Measurements from ENCODE around the gene C9orf43. TPM values are rescaled to one million over a fixed set of nuclear protein-coding genes. Genes with fewer than 3 reads are reported as not detected.
"Not testable (repeated sequence)": the region's sequence is repeated elsewhere in the genome, so short reads cannot be mapped to it uniquely, and the experiment has no call there.

Gene C9orf43
- polyA plus RNA-seq, 2 donors = 0.20 to 0.33 TPM

GRCh38 chr9:113395000-113395861, 15.3 kb upstream of the C9orf43 start:
- Histone ChIP-seq H3K4me3 (ENCODE audit: low read depth in 1 of 2, low read length in 2 of 2) (no peak overlapping the region), H3K9me3 (ENCODE audit: control insufficient read depth in 2 of 2, insufficient read depth in 1 of 2, low read depth in 1 of 2, low read length in 1 of 2) (no peaks in the 10 kb centered on the region), H3K4me1 (ENCODE audit: control insufficient read depth in 2 of 2, insufficient read depth in 2 of 2, low read length in 1 of 2) (peaks cover 7 to 8% of the 10 kb centered on the region in 2 donors), H3K27ac (ENCODE audit: low read depth in 2 of 2, low read length in 1 of 2) (no peak overlapping the region), H3K36me3 (ENCODE audit: control insufficient read depth in 2 of 2, insufficient read depth in 2 of 2, low read length in 1 of 2) (peaks cover 11 to 28% of the 10 kb centered on the region in 2 donors), H3K27me3 (ENCODE audit: control insufficient read depth in 1 of 2, insufficient read depth in 2 of 2, low read length in 2 of 2) (no peaks in the 10 kb centered on the region)
- 91 to 97% methylated on average over 9 of the region's 9 CpGs for WGBS, 2 donors

- no peak overlapping the region for H3K4me3 ChIP-seq (ENCODE audit: low read depth in 1 of 2, low read length in 2 of 2)
- H3K27me3 ChIP-seq (ENCODE audit: control insufficient read depth in 1 of 2, insufficient read depth in 2 of 2, low read length in 2 of 2) = no peaks in the 10 kb centered on the region
- H3K27ac ChIP-seq (ENCODE audit: low read depth in 2 of 2, low read length in 1 of 2) = no peak overlapping the region
- peaks cover 7 to 8% of the 10 kb centered on the region in 2 donors for H3K4me1 ChIP-seq (ENCODE audit: control insufficient read depth in 2 of 2, insufficient read depth in 2 of 2, low read length in 1 of 2)
- no peaks in the 10 kb centered on the region for H3K9me3 ChIP-seq (ENCODE audit: control insufficient read depth in 2 of 2, insufficient read depth in 1 of 2, low read depth in 1 of 2, low read length in 1 of 2)
- 59 to 74% methylated on average over 3 of the region's 3 CpGs for WGBS, 2 donors
- peaks cover 4 to 9% of the 10 kb centered on the region in 2 donors for H3K36me3 ChIP-seq (ENCODE audit: control insufficient read depth in 2 of 2, insufficient read depth in 2 of 2, low read length in 1 of 2)
Observed at GRCh38 chr9:113397203-113397631, 13.3 kb upstream of the C9orf43 start.

GRCh38 chr9:113398796-113399195, 11.8 kb upstream of the C9orf43 start:
- Histone ChIP-seq H3K9me3 (ENCODE audit: control insufficient read depth in 2 of 2, insufficient read depth in 1 of 2, low read depth in 1 of 2, low read length in 1 of 2) (no peaks in the 10 kb centered on the region), H3K4me3 (ENCODE audit: low read depth in 1 of 2, low read length in 2 of 2) (no peak overlapping the region), H3K27me3 (ENCODE audit: control insufficient read depth in 1 of 2, insufficient read depth in 2 of 2, low read length in 2 of 2) (no peaks in the 10 kb centered on the region), H3K4me1 (ENCODE audit: control insufficient read depth in 2 of 2, insufficient read depth in 2 of 2, low read length in 1 of 2) (peaks cover 7 to 8% of the 10 kb centered on the region in 2 donors), H3K27ac (ENCODE audit: low read depth in 2 of 2, low read length in 1 of 2) (no peak overlapping the region), H3K36me3 (ENCODE audit: control insufficient read depth in 2 of 2, insufficient read depth in 2 of 2, low read length in 1 of 2) (peaks cover 3 to 4% of the 10 kb centered on the region in 2 donors)
- WGBS, 2 donors = 81 to 83% methylated on average over 5 of the region's 5 CpGs

- H3K4me1 ChIP-seq (ENCODE audit: control insufficient read depth in 2 of 2, insufficient read depth in 2 of 2, low read length in 1 of 2) = peaks cover 7 to 8% of the 10 kb centered on the region in 2 donors
- H3K27ac ChIP-seq (ENCODE audit: low read depth in 2 of 2, low read length in 1 of 2) = peak overlapping the region in 1 of 2 donors; percentile 70
Observed at GRCh38 chr9:113399646-113400200, 10.8 kb upstream of the C9orf43 start.

GRCh38 chr9:113401027-113401792, 9.3 kb upstream of the C9orf43 start, which contains the start of gene ALAD:
Gene ALAD (minus strand): TSS chr9:113401284. CDS start chr9:113393559, 7,725 bp downstream.
- peaks cover 7 to 8% of the 10 kb centered on the region in 2 donors for H3K4me1 ChIP-seq (ENCODE audit: control insufficient read depth in 2 of 2, insufficient read depth in 2 of 2, low read length in 1 of 2)
- H3K4me3 ChIP-seq (ENCODE audit: low read depth in 1 of 2, low read length in 2 of 2) = peak within 1 kb of the TSS; percentile 76 to 84
- H3K27ac ChIP-seq (ENCODE audit: low read depth in 2 of 2, low read length in 1 of 2) = peak within 1 kb of the TSS; percentile 65 to 67

More at GRCh38 chr9:113399646-113400200, 10.8 kb upstream of the C9orf43 start:
- Histone ChIP-seq H3K4me3 (ENCODE audit: low read depth in 1 of 2, low read length in 2 of 2) (peak overlapping the region in 1 of 2 donors; percentile 76), H3K27me3 (ENCODE audit: control insufficient read depth in 1 of 2, insufficient read depth in 2 of 2, low read length in 2 of 2) (no peaks in the 10 kb centered on the region), H3K9me3 (ENCODE audit: control insufficient read depth in 2 of 2, insufficient read depth in 1 of 2, low read depth in 1 of 2, low read length in 1 of 2) (no peaks in the 10 kb centered on the region), H3K36me3 (ENCODE audit: control insufficient read depth in 2 of 2, insufficient read depth in 2 of 2, low read length in 1 of 2) (peaks cover 3 to 4% of the 10 kb centered on the region in 2 donors)
- 56 to 66% methylated on average over 3 of the region's 3 CpGs for WGBS, 2 donors

GRCh38 chr9:113403646-113404045, 6.9 kb upstream of the C9orf43 start:
- WGBS, 2 donors = 78 to 83% methylated on average over 2 of the region's 2 CpGs
- H3K27me3 ChIP-seq (ENCODE audit: control insufficient read depth in 1 of 2, insufficient read depth in 2 of 2, low read length in 2 of 2) = no peaks in the 10 kb centered on the region

More at GRCh38 chr9:113401027-113401792, 9.3 kb upstream of the C9orf43 start, which contains the start of gene ALAD:
- WGBS, 2 donors = 1 to 2% methylated on average over 50 of the region's 50 CpGs
- H3K36me3 ChIP-seq (ENCODE audit: control insufficient read depth in 2 of 2, insufficient read depth in 2 of 2, low read length in 1 of 2) = peaks cover 0 to 4% of the 10 kb centered on the region in 2 donors
- no peaks in the 10 kb centered on the region for H3K27me3 ChIP-seq (ENCODE audit: control insufficient read depth in 1 of 2, insufficient read depth in 2 of 2, low read length in 2 of 2)
- H3K9me3 ChIP-seq (ENCODE audit: control insufficient read depth in 2 of 2, insufficient read depth in 1 of 2, low read depth in 1 of 2, low read length in 1 of 2) = no peaks in the 10 kb centered on the region

GRCh38 chr9:113406353-113406752, 4.2 kb upstream of the C9orf43 start:
- H3K27me3 ChIP-seq (ENCODE audit: control insufficient read depth in 1 of 2, insufficient read depth in 2 of 2, low read length in 2 of 2); H3K4me1 ChIP-seq (ENCODE audit: control insufficient read depth in 2 of 2, insufficient read depth in 2 of 2, low read length in 1 of 2); H3K9me3 ChIP-seq (ENCODE audit: control insufficient read depth in 2 of 2, insufficient read depth in 1 of 2, low read depth in 1 of 2, low read length in 1 of 2); H3K4me3 ChIP-seq (ENCODE audit: low read depth in 1 of 2, low read length in 2 of 2); H3K27ac ChIP-seq (ENCODE audit: low read depth in 2 of 2, low read length in 1 of 2); H3K36me3 ChIP-seq (ENCODE audit: control insufficient read depth in 2 of 2, insufficient read depth in 2 of 2, low read length in 1 of 2): not testable (repeated sequence)
- 85 to 88% methylated on average over 9 of the region's 9 CpGs for WGBS, 2 donors

More at GRCh38 chr9:113403646-113404045, 6.9 kb upstream of the C9orf43 start:
- no peaks in the 10 kb centered on the region for H3K9me3 ChIP-seq (ENCODE audit: control insufficient read depth in 2 of 2, insufficient read depth in 1 of 2, low read depth in 1 of 2, low read length in 1 of 2)
- H3K36me3 ChIP-seq (ENCODE audit: control insufficient read depth in 2 of 2, insufficient read depth in 2 of 2, low read length in 1 of 2) = peaks cover 4 to 6% of the 10 kb centered on the region in 2 donors
- H3K27ac ChIP-seq (ENCODE audit: low read depth in 2 of 2, low read length in 1 of 2) = no peak overlapping the region
- H3K4me1 ChIP-seq (ENCODE audit: control insufficient read depth in 2 of 2, insufficient read depth in 2 of 2, low read length in 1 of 2) = peaks cover 5 to 6% of the 10 kb centered on the region in 2 donors
- H3K4me3 ChIP-seq (ENCODE audit: low read depth in 1 of 2, low read length in 2 of 2) = no peak overlapping the region

GRCh38 chr9:113406873-113407511, 3.6 kb upstream of the C9orf43 start:
- H3K36me3 ChIP-seq (ENCODE audit: control insufficient read depth in 2 of 2, insufficient read depth in 2 of 2, low read length in 1 of 2); H3K9me3 ChIP-seq (ENCODE audit: control insufficient read depth in 2 of 2, insufficient read depth in 1 of 2, low read depth in 1 of 2, low read length in 1 of 2); H3K27ac ChIP-seq (ENCODE audit: low read depth in 2 of 2, low read length in 1 of 2); H3K4me1 ChIP-seq (ENCODE audit: control insufficient read depth in 2 of 2, insufficient read depth in 2 of 2, low read length in 1 of 2); H3K27me3 ChIP-seq (ENCODE audit: control insufficient read depth in 1 of 2, insufficient read depth in 2 of 2, low read length in 2 of 2); H3K4me3 ChIP-seq (ENCODE audit: low read depth in 1 of 2, low read length in 2 of 2): not testable (repeated sequence)
- 29 to 30% methylated on average over 7 of the region's 7 CpGs for WGBS, 2 donors

- Histone ChIP-seq H3K36me3 (ENCODE audit: control insufficient read depth in 2 of 2, insufficient read depth in 2 of 2, low read length in 1 of 2) (peaks cover 0 to 6% of the 10 kb centered on the region in 2 donors), H3K4me3 (ENCODE audit: low read depth in 1 of 2, low read length in 2 of 2) (peak overlapping the region; percentile 72 to 83), H3K9me3 (ENCODE audit: control insufficient read depth in 2 of 2, insufficient read depth in 1 of 2, low read depth in 1 of 2, low read length in 1 of 2) (no peaks in the 10 kb centered on the region), H3K27me3 (ENCODE audit: control insufficient read depth in 1 of 2, insufficient read depth in 2 of 2, low read length in 2 of 2) (no peaks in the 10 kb centered on the region), H3K27ac (ENCODE audit: low read depth in 2 of 2, low read length in 1 of 2) (peak overlapping the region; percentile 3 to 34), H3K4me1 (ENCODE audit: control insufficient read depth in 2 of 2, insufficient read depth in 2 of 2, low read length in 1 of 2) (peaks cover 0 to 4% of the 10 kb centered on the region in 2 donors)
- 28 to 30% methylated on average over 10 of the region's 10 CpGs for WGBS, 2 donors
Observed at GRCh38 chr9:113409481-113409880, 1.1 kb upstream of the C9orf43 start.

All from esophagus (tissue), 2 donors.